GM20000 (cell line): Measurements from ENCODE around the gene TMEM203.

Source experiments
- DNase-seq: peaks from one replicate; pipeline ENCODE4 v3.0.0; 2012; ENCODE audit warnings: low spot score
- TF ChIP-seq, protein P1 (sequence below): IDR thresholded peaks from 2 replicates; pipeline ENCODE4 v1.5.1; 2012; ENCODE audit warnings: mild to moderate bottlenecking, control low read depth; ENCODE audit errors: extremely low read depth, missing control alignments

TMEM203 gene

DNA sequence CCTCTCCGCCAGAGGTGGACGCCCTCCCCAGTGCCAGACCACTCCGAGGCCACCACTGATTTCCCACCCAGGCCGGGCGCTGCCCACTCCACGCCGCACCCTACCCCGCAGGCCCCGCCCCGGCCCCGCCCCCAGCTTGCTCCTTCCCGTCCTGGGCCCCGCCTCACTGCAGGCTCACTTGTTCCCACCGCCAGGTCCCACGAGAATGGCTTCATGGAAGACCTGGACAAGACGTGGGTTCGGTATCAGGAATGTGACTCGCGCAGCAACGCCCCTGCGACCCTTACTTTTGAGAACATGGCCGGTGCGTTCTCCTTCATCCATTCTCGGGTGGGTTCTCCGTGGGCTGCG is 42.1 kb downstream of the TMEM203 start:
- TF ChIP-seq, protein P1, sequence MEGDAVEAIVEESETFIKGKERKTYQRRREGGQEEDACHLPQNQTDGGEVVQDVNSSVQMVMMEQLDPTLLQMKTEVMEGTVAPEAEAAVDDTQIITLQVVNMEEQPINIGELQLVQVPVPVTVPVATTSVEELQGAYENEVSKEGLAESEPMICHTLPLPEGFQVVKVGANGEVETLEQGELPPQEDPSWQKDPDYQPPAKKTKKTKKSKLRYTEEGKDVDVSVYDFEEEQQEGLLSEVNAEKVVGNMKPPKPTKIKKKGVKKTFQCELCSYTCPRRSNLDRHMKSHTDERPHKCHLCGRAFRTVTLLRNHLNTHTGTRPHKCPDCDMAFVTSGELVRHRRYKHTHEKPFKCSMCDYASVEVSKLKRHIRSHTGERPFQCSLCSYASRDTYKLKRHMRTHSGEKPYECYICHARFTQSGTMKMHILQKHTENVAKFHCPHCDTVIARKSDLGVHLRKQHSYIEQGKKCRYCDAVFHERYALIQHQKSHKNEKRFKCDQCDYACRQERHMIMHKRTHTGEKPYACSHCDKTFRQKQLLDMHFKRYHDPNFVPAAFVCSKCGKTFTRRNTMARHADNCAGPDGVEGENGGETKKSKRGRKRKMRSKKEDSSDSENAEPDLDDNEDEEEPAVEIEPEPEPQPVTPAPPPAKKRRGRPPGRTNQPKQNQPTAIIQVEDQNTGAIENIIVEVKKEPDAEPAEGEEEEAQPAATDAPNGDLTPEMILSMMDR, result no peak
- DNase-seq, result no peak

DNA sequence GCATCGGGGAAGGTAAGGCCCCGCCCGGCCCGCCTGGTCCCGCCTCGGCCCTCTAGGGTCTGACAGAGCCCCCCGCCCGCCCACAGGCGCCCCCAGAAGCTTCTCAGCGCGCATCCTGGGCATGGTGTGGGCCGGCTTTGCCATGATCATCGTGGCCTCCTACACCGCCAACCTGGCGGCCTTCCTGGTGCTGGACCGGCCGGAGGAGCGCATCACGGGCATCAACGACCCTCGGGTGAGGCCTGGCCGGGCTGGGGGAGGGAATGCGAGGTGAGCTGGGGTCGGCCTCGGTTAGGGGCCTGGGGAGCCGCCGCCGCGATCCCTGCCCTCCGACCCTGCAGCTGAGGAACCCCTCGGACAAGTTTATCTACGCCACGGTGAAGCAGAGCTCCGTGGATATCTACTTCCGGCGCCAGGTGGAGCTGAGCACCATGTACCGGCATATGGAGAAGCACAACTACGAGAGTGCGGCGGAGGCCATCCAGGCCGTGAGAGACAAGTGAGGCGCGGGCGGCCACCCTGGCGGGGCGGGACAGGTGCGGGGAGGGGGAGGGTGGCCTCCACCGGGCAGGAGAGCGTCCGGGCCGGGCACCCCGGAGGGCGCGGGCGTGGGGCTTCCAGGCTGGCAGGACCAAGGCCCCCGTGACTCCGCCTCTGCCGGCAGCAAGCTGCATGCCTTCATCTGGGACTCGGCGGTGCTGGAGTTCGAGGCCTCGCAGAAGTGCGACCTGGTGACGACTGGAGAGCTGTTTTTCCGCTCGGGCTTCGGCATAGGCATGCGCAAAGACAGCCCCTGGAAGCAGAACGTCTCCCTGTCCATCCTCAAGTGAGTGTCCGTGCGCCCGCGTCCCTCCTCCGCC is 42.7 kb downstream of the TMEM203 start:
- TF ChIP-seq, protein P1, result no peak
- peak; percentile 73 for DNase-seq

DNA sequence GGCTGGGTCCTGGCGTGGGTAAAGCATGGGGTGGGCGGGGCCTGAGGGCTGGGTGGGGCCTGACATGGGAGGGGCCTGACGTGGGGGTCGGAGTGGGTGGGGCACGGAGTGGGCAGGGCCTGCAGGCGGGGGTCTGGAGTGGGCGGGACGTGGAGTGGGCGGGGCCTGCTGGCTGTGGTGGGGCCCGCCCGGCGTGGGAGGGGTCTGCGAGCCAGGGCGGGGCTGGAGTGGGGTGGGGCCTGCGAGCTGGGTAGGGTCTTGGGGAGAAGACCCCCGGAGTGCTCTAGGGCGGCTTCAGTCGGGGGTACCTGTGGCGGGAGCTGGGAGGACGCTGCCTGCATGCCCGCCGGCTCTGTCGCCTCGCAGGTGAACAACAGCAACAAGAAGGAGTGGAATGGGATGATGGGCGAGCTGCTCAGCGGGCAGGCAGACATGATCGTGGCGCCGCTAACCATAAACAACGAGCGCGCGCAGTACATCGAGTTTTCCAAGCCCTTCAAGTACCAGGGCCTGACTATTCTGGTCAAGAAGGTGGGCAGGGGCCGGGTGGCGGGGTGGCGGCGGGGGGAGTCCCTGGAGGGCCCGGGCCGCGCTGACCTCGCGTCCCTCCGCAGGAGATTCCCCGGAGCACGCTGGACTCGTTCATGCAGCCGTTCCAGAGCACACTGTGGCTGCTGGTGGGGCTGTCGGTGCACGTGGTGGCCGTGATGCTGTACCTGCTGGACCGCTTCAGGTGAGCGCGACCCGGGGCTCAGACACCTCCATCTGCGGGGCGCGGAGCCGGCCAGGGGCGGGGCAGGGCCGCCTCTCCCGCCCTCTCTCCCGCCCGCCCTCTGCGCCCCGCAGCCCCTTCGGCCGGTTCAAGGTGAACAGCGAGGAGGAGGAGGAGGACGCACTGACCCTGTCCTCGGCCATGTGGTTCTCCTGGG is 43.6 kb downstream of the TMEM203 start:
- no peak for DNase-seq
- TF ChIP-seq, protein P1, result no peak

DNA sequence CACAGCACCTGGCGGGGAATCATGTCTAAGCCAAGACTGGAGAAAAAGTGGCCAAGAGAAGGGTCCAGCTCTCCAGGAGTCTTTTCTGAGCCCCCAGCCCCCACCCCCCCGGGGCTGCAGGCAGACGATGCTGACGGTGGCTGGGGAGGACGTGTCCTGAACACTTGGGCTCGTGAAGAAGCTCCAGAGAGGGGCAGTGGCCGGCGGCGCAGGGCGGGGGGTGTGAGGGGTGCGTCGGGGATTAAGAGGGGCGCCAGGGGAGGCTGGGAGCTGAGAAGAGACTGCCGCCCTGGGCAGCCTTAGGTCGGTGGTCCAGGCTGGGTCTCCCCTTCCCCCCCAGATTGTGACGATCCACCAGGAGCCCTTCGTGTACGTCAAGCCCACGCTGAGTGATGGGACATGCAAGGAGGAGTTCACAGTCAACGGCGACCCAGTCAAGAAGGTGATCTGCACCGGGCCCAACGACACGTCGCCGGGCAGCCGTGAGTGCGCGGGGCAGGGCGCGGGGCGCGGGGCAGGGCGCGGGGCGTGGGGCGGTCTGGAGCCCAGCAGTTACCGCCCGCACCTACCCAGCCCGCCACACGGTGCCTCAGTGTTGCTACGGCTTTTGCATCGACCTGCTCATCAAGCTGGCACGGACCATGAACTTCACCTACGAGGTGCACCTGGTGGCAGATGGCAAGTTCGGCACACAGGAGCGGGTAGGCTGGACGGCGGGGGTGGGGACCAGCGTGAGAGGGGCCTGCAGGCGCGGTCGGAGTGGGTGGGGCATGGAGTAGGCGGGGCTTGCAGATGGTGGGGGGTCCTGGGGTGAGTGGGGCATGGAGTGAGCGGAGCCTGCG is 44.5 kb downstream of the TMEM203 start:
- no peak for DNase-seq
- TF ChIP-seq, protein P1, result no peak

DNA sequence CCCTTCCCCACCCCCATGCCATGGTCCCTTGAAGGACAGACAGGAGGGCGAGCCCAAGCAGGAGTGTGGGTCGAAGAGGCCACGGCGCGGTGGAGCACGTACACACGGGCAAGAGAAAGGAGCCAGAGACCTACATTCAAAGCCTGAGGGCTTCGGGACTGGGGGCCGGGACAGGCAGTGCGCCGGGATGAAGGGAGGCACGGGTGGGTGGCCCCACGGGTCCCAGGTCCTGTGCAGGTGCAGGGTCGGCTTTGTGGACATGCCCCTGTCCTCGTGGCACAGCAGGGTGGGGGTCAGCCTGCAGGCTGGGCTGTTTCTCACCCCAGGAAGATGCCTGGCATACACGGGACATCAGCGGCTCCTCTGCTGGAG is 45.4 kb downstream of the TMEM203 start:
- TF ChIP-seq, protein P1, result no peak
- DNase-seq, result no peak

DNA sequence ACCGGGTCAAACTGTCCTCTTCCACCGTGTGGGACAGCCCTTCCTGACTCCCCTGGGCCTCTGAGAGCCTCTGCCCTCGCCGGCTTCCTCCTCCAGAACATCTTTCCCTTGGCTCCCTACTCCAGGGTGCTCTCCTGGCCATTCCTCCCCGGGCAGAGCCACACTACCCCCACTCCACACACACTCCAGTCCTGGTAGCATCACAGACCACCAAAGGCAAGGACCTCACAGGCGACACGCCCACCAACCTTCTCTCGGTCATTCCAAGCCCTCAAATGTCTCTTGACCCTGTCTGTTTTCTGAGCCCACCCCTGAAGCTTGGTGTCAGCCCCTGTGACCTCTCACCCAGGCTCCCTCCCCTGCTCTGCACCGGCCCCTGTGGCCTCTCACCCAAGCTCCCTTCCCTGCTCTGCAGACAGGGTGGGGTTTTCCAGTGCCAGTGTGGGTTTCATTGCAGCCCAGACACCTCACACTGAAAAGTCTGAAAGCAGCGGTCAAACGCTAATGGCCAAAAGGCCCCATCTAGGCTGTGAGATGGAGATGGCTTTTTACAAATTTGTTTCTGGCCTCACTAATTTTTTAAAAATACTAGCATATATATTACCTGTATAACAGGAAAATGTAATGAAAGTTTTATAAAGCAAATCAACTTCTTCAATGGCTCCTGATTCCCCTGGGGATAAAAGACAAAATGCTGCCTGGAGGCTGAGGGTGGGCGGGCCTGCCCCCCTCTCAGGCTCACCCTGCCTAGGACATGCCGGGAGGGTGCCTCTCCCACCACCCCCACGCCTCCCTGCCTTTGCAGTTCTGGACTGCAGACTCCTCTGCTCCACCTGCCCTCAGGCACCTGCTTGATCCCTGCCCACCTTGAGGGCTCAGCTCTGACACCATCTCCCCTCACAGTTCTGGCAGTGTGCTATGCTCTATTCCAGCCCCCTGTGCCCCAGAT is 46.1 kb downstream of the TMEM203 start:
- DNase-seq, result no peak

More for the DNA sequence above, 46.1 kb downstream of the TMEM203 start:
- TF ChIP-seq, protein P1, result no peak
